HCT116 (cell line): Measurements from ENCODE around the gene STXBP5L. TPM values are rescaled to one million over a fixed set of nuclear protein-coding genes. Genes with fewer than 3 reads are reported as not detected.

Source experiments
- ATAC-seq: fragments of 200-7000 bp; cut with Tn5 transposase; 2 replicates; pipeline ENCODE4 v1.9.1; 2020; ENCODE audit warnings: mild to moderate bottlenecking, moderate library complexity
- BruUV-seq: library from RNA; stranded (reverse); fragments of 400-500 nt; replicated peaks from 2 replicates; lab custom pipeline; 2021; lab: Mats Ljungman, UMichigan
- CTCF ChIA-PET: fragments of 300-600 bp; sonication (Branson Sonifier 250); formaldehyde crosslinking; loops from one replicate; lab custom pipeline; 2021; ENCODE audit warnings: antibody characterized with exemption; lab: Charles Lee
- POLR2A ChIA-PET: fragments of 300-600, 350-600 bp; sonication (Branson Sonifier 250); formaldehyde crosslinking; loops from one replicate; lab custom pipeline; 2021; ENCODE audit warnings: antibody characterized with exemption; lab: Charles Lee
- RAD21 ChIA-PET, 2 experiments: fragments of 300-600 bp; sonication (Branson Sonifier 250); formaldehyde crosslinking; loops; one replicate each; lab custom pipeline; 2023; ENCODE audit warnings: low total read pairs in 2 of 2; ENCODE audit not compliant: uncharacterized antibody in 2 of 2, unreplicated experiment in 2 of 2, low non-redundant PET in 1 of 2; lab: Charles Lee
- DNase-seq: peaks from one replicate; pipeline ENCODE4 v3.0.0-alpha.2; 2010; ENCODE audit warnings: low read depth, low spot score
- H2AFZ ChIP-seq: fragments of 200-600 bp; shearing (Covaris generic), sonication (generic); 2 replicates; pipeline ENCODE4 v1.6.1; 2017; ENCODE audit warnings: low read depth, mixed run types, mixed read lengths, antibody characterized with exemption, low read length; ENCODE audit not compliant: poor library complexity, severe bottlenecking
- H3K27ac ChIP-seq: 2 replicates; pipeline ENCODE4 v1.5.1; 2012; ENCODE audit warnings: low read depth, low read length
- H3K27me3 ChIP-seq: fragments of 200-600 bp; sonication (generic); 2 replicates; pipeline ENCODE4 v1.6.1; 2016; ENCODE audit warnings: mixed run types, low read length, mixed read lengths; ENCODE audit not compliant: insufficient read depth
- H3K36me3 ChIP-seq, 2 experiments: fragments of 200-500 bp in 1 of 2; fragments of 200-600 bp in 1 of 2; sonication (Bioruptor generic) in 1 of 2; sonication (generic) in 1 of 2; 2 replicates each; pipeline versions ENCODE4 v1.5.1 to v1.6.1; 2014 to 2016; ENCODE audit warnings: low read length in 2 of 2, inconsistent platforms in 1 of 2, mixed read lengths in 1 of 2, mixed run types in 1 of 2; ENCODE audit not compliant: insufficient read depth in 2 of 2, control insufficient read depth in 1 of 2
- H3K4me1 ChIP-seq, 2 experiments: fragments of 200-600 bp in 1 of 2; sonication (generic) in 1 of 2; 2 replicates each; pipeline versions ENCODE4 v1.5.1 to v1.6.1; 2012 to 2017; ENCODE audit warnings: low read length in 2 of 2, inconsistent platforms in 1 of 2, mild to moderate bottlenecking in 1 of 2, mixed read lengths in 1 of 2, mixed run types in 1 of 2, moderate library complexity in 1 of 2; ENCODE audit not compliant: insufficient read depth in 2 of 2, control insufficient read depth in 1 of 2
- H3K4me2 ChIP-seq: fragments of 200-600 bp; sonication (generic); 2 replicates; pipeline ENCODE4 v1.6.1; 2017; ENCODE audit warnings: mixed run types, low read length, mixed read lengths
- H3K4me3 ChIP-seq, 2 experiments: fragments of 200-600 bp in 1 of 2; sonication (generic) in 1 of 2; replicated peaks in 1 of 2; 2 replicates each; pipeline ENCODE4 v1.5.1; 2011 to 2016; ENCODE audit warnings: low read length in 2 of 2, control low read depth in 1 of 2, low read depth in 1 of 2, mild to moderate bottlenecking in 1 of 2, mixed read lengths in 1 of 2, mixed run types in 1 of 2
- H3K79me2 ChIP-seq: fragments of 200-600 bp; sonication (generic); 2 replicates; pipeline ENCODE4 v1.6.1; 2017; ENCODE audit warnings: mild to moderate bottlenecking, mixed run types, low read length, moderate library complexity, mixed read lengths; ENCODE audit not compliant: insufficient read depth
- H3K9ac ChIP-seq: fragments of 200-600 bp; sonication (generic); 2 replicates; pipeline ENCODE4 v1.6.1; 2016; ENCODE audit warnings: low read length, mixed read lengths
- H3K9me2 ChIP-seq: fragments of 200-600 bp; sonication (generic), shearing (Covaris generic); 2 replicates; pipeline ENCODE4 v1.6.1; 2017; ENCODE audit warnings: mixed run types, mild to moderate bottlenecking, moderate library complexity; ENCODE audit not compliant: insufficient read depth
- H3K9me3 ChIP-seq, 2 experiments: fragments of 200-500 bp in 1 of 2; fragments of 200-600 bp in 1 of 2; sonication (Bioruptor generic) in 1 of 2; sonication (generic) in 1 of 2; 2 replicates each; pipeline ENCODE4 v1.6.1; 2014 to 2017; ENCODE audit warnings: low read length in 2 of 2, mixed read lengths in 2 of 2, inconsistent platforms in 1 of 2, low read depth in 1 of 2, mild to moderate bottlenecking in 1 of 2, mixed run types in 1 of 2, moderate library complexity in 1 of 2; ENCODE audit not compliant: control insufficient read depth in 1 of 2, insufficient read depth in 1 of 2
- H4K20me1 ChIP-seq: fragments of 200-600 bp; sonication (generic), shearing (Covaris generic); 2 replicates; pipeline ENCODE4 v1.6.1; 2017; ENCODE audit warnings: mixed run types, mild to moderate bottlenecking, moderate library complexity; ENCODE audit not compliant: insufficient read depth
- EGR1 ChIP-seq: IDR thresholded peaks from 2 replicates; pipeline ENCODE4 v1.6.1; 2012; ENCODE audit warnings: low read depth
- EZH2 ChIP-seq: fragments of 200-600 bp; sonication (generic); IDR thresholded peaks from 2 replicates; pipeline ENCODE4 v1.6.1; 2017; ENCODE audit warnings: antibody characterized with exemption, mixed run types
- FOSL1 ChIP-seq: IDR thresholded peaks from 2 replicates; pipeline ENCODE4 v1.6.1; 2012; ENCODE audit warnings: low read depth
- JUND ChIP-seq: IDR thresholded peaks from 2 replicates; pipeline ENCODE4 v1.6.1; 2012
- SP1 ChIP-seq: IDR thresholded peaks from 2 replicates; pipeline ENCODE4 v1.6.1; 2012; ENCODE audit warnings: low read depth
- TCF7L2 ChIP-seq: IDR thresholded peaks from 2 replicates; pipeline ENCODE4 v1.7.0; 2011; ENCODE audit warnings: borderline replicate concordance, inconsistent platforms; ENCODE audit not compliant: insufficient read depth, insufficient read length; ENCODE audit errors: extremely low read depth
- YY1 ChIP-seq: IDR thresholded peaks from 2 replicates; pipeline ENCODE4 v1.6.1; 2011; ENCODE audit warnings: low read length, low read depth, moderate library complexity, mild to moderate bottlenecking; ENCODE audit not compliant: insufficient replicate concordance; ENCODE audit errors: extremely low read depth
- intact Hi-C: fragments of 100-400 bp; cut with micrococcal nuclease; formaldehyde crosslinking; loops from 2 replicates; pipeline ENCODE4 v1.10.0; 2022
- total RNA-seq: library from RNA; stranded (reverse); gene quantifications from one replicate; pipeline ENCODE4 v1.2.1, GENCODE V29; 2021; ENCODE audit not compliant: unreplicated experiment
- TF ChIP-seq, protein P1 (sequence below): IDR thresholded peaks from 2 replicates; pipeline ENCODE4 v1.6.1; 2012
- TF ChIP-seq, protein P2 (sequence below), 3 experiments: fragments of 200-600 bp in 1 of 3; sonication (generic) in 1 of 3; IDR thresholded peaks in 2 of 3; conservative IDR thresholded peaks in 1 of 3; 2 replicates each; pipeline ENCODE4 v1.5.1; 2012 to 2017; ENCODE audit warnings: low read depth in 2 of 3, low read length in 2 of 3, antibody characterized with exemption in 1 of 3, borderline replicate concordance in 1 of 3, control low read depth in 1 of 3, mild to moderate bottlenecking in 1 of 3, mixed read lengths in 1 of 3, mixed run types in 1 of 3, moderate library complexity in 1 of 3; ENCODE audit not compliant: insufficient read depth in 1 of 3

Gene STXBP5L
- total RNA-seq, 1 experiment from 2014 or later, result not detected

DNA sequence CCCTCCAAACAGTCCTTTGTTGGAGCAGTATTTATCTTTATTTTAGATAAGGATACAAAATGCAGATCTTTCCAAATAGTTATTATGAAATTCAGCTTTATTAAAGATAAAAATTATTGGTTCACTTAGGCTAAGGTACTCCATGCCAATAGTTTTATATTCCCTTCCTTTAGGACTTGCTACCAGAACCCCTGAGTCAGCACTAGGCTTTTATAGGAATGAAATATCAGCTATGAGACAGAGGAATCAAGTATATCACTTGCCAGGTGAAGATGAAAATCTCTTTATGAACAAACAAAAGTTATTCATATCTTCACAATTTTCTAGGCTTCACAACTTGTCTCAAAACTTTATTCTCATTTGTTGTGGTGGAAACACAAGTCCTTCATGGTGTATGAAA, 416.3 kb downstream of the STXBP5L start:
- TF ChIP-seq EGR1, result no peak
- TF ChIP-seq JUND, result no peak
- no peak for TF ChIP-seq FOSL1
- TF ChIP-seq, protein P1, sequence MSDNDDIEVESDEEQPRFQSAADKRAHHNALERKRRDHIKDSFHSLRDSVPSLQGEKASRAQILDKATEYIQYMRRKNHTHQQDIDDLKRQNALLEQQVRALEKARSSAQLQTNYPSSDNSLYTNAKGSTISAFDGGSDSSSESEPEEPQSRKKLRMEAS, result no peak
- TF ChIP-seq EZH2, result no peak
- TF ChIP-seq YY1, result no peak
- TF ChIP-seq SP1, result no peak
- TF ChIP-seq, protein P2, sequence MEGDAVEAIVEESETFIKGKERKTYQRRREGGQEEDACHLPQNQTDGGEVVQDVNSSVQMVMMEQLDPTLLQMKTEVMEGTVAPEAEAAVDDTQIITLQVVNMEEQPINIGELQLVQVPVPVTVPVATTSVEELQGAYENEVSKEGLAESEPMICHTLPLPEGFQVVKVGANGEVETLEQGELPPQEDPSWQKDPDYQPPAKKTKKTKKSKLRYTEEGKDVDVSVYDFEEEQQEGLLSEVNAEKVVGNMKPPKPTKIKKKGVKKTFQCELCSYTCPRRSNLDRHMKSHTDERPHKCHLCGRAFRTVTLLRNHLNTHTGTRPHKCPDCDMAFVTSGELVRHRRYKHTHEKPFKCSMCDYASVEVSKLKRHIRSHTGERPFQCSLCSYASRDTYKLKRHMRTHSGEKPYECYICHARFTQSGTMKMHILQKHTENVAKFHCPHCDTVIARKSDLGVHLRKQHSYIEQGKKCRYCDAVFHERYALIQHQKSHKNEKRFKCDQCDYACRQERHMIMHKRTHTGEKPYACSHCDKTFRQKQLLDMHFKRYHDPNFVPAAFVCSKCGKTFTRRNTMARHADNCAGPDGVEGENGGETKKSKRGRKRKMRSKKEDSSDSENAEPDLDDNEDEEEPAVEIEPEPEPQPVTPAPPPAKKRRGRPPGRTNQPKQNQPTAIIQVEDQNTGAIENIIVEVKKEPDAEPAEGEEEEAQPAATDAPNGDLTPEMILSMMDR (IDR thresholded peaks at IDR 0.05 in 2 of 3, conservative IDR thresholded peaks at IDR 0.05 in 1 of 3; ENCODE audit: borderline replicate concordance in 1 of 3, insufficient read depth in 1 of 3, low read depth in 2 of 3, low read length in 2 of 3), result no peak
- no peak for TF ChIP-seq TCF7L2
- TF ChIP-seq, all 23 proteins: peak for 0
- ATAC-seq (no peak), DNase-seq (no peak)
- Histone ChIP-seq H3K9ac (no peak overlapping the region), H3K4me2 (no peak overlapping the region), H3K9me3 (no peaks in the 10 kb centered on the region), H4K20me1 (no peaks in the 10 kb centered on the region), H3K9me2 (peaks cover 4% of the 10 kb centered on the region; the same call in 1 of the 2 replicates), H3K27me3 (no peaks in the 10 kb centered on the region), H3K4me3 (no peak overlapping the region), H3K27ac (no peak overlapping the region), H2AFZ (no peak overlapping the region), H3K79me2 (no peaks in the 10 kb centered on the region), H3K4me1 (no peaks in the 10 kb centered on the region), H3K36me3 (no peaks in the 10 kb centered on the region)
- intact Hi-C loops, result no loop called here
- POLR2A ChIA-PET, result no interaction called here
- no TSS peak for BruUV-seq
- RAD21 ChIA-PET, result no interaction called here
- CTCF ChIA-PET, result no interaction called here
